Cerebellar cortex (tissue), 1 donor: ENCODE results near the gene NECTIN3.

Experiments
- DNase-seq: peaks from one replicate; pipeline ENCODE4 v3.0.0-alpha.2; 2015; ENCODE audit warnings: low spot score

Gene NECTIN3, protein sequence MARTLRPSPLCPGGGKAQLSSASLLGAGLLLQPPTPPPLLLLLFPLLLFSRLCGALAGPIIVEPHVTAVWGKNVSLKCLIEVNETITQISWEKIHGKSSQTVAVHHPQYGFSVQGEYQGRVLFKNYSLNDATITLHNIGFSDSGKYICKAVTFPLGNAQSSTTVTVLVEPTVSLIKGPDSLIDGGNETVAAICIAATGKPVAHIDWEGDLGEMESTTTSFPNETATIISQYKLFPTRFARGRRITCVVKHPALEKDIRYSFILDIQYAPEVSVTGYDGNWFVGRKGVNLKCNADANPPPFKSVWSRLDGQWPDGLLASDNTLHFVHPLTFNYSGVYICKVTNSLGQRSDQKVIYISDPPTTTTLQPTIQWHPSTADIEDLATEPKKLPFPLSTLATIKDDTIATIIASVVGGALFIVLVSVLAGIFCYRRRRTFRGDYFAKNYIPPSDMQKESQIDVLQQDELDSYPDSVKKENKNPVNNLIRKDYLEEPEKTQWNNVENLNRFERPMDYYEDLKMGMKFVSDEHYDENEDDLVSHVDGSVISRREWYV

DNA sequence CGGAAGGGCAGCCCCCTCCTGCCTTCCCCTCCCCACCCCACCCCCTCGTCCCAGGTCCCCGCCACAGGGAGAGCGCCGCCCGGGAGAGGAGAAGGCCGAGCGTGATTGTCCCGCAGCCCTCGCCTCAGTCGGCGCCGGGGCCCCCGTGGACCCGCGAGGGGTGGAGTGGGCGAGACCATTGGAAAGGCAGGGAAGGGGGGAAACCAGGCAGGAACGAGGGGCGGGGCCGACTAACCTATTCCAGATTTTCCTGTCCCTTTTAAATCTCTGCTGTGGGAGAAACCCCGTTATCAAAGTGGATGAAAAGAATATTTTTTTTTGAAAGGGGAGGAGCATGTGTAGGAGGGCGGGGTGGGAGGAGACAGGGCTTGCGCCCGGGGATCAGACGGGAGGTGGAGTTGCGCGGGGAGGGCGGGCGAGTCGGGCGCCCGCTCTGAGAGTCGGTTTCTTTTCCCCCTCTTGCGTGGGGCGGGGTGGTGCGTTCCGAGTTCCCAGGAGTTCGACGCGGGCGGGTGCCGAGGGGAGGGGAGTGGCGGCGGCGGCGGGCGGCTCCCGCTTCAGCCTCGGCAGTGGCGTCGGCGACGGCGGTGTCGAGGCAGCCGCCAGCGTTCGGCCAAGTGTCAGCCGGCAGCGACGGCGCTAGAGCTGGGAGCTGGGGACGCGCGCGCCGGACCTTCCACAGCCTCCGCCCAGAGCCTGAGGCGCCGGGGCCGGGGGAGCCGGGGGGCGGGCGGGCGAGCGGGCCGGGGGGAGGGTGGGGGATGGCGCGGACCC, at the start of gene NECTIN3:
NECTIN3 (plus strand) TSS at position 560 of the 774 bp plus-strand sequence; CDS start at position 762, 202 bp downstream.
- peak; percentile 9 for DNase-seq

GRCh38 chr3:111027868-111028267, 43.7 kb upstream of the NECTIN3 start:
- no peak for DNase-seq

- no peak for DNase-seq
Measured at GRCh38 chr3:111031538-111031937, 40.1 kb upstream of the NECTIN3 start.

GRCh38 chr3:111032677-111033076, 38.9 kb upstream of the NECTIN3 start:
- no peak for DNase-seq

DNA sequence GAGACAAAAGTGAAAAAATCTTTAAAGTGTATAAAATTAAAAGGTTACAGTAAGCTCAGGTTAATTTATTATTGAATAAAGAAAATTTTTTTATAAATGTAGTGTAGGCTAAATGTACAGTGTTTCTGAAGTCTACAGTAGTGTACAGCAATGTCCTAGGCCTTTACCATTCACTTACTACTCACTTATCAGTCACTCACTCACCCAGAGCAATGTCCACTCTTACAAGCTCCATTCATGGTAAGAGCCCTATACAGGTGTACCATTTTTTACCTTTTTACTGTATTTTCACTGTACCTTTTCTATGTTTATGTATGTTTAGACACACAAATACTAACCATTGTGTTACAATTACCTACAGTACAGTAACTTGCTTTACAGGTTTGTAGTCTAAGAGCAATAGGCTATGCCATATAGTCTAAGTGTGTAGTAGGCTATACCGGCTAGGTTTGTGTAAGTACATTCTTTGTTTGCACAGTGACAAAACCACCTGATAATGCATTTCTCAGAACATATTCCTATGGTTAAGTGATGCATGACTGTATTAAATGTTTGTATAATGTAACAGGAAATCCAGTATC, 38.1 kb upstream of the NECTIN3 start:
- DNase-seq, result no peak

DNA sequence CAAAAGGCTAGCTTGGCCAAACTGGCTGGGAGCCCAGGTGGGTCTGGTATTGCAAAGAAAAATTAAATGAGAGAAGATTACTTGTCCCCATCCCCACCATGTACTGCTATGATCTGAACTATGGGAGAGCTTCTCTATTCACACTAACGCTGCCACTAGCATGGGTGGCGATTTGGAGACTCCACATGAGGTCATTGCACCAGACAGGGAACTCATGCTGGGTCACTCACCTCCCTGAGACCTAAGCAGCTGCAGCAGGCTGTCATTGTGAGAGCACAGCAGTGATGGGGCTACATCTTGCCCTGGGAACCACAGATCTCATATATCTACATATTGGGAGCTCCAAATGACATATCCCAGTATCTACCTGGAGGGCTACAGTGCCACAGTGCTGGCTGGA, 36.3 kb upstream of the NECTIN3 start:
- no peak for DNase-seq

- DNase-seq, result no peak
Measured at GRCh38 chr3:111035902-111036301, 35.7 kb upstream of the NECTIN3 start.

DNA sequence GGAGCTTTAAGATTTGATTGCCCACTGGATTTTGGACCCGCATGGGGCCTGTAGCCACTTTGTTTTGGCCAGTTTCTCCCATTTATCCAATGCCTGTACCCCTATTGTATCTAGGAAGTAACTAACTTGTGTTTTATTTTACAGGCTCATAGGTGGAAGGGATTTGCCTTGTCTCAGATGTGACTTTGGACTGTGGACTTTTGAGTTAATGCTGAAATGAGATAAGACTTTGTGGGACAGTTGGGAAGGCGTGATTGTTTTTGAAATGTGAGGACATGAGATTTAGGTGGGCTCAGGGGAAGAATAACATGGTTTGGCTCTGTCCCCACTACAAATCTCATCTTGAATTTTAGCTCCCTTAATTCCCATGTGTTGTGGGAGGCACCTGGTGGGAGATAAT, 30.7 kb upstream of the NECTIN3 start:
- no peak for DNase-seq

DNA sequence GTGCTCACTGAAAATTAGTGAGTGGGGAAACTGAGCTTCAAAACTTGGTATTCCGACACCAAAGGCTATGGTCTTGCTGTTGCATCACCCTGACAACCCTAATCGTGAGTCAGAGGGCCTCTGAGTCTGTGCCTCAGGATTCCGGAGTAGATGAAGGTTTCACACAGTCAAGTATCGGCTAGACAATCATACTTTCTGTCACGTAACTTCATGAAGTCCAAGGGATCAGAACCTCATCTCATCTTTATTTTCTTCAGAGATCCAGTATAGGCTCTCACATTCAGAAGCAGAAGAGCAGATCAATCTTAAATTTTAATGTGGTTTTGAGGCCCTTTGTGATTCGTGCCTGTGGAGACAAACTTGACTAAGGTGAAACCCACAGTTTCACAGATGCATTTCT, 26.1 kb upstream of the NECTIN3 start:
- DNase-seq, result no peak

DNA sequence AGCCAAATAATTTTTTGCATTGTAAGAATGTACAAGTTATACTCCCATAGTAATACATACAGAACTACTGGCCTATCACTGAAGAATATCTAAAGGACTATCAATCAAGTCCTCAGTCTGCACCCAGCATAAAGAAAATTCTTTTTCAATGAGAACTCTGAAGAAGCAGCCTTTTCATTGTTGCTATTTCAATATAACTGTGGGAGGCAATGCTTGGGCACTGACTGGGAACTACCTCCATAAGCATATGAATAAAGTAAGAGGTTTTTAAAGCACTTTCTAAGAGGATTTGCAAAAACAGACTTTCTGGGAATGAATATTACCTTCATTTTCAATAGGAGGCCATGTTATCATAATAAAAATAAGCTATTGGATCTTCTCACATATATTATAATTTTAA, 24.6 kb upstream of the NECTIN3 start:
- DNase-seq, result no peak

DNA sequence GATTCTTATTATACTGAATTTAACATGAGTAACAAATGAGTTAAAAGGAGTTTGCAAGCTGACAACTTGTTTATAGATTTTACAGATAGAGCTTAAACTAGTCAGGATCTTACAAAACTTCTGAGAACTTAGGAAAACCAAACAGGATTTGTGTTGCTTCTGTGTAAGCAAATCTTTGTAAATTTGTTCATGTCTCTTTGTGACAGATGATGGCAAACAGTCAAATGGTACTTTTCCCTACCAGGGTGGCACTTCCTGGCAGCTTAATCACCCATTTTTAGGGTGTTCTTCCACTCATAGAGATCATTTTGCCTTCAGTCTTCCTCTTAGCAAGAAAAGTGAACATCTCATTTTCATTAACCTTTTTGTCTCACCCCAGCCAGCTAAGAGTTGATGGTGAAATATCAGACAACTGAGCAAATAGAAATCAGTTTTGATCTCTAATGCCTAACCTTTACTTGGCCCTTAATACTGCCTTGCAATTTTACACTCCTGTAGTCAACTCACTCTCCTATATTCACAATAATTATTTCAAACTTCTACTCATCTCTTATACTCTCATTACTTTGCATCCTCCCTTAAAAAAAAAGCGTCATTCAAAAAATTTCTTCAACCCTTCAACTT, 23.7 kb upstream of the NECTIN3 start:
- DNase-seq, result no peak

DNA sequence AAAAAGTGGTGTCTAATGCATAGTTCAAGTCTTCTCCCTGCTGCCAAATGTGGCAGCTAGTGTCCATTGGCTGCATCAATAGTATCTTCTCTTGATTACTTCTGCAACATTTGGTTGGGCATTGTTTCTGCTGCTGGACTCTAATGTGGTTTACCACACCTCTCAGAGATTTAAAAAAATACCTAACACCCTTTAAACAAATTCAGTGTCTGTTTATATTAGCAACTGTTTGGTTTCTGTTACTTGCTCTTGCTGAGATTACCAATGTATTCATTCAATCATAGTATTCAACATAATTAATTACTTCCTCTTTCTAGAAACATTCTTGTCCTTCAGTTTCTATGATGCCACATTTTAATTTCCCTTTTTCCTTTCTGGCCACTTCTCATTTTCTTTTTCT, 20.3 kb upstream of the NECTIN3 start:
- DNase-seq, result no peak

GRCh38 chr3:111068574-111068973, 3.0 kb upstream of the NECTIN3 start:
- no peak for DNase-seq

DNA sequence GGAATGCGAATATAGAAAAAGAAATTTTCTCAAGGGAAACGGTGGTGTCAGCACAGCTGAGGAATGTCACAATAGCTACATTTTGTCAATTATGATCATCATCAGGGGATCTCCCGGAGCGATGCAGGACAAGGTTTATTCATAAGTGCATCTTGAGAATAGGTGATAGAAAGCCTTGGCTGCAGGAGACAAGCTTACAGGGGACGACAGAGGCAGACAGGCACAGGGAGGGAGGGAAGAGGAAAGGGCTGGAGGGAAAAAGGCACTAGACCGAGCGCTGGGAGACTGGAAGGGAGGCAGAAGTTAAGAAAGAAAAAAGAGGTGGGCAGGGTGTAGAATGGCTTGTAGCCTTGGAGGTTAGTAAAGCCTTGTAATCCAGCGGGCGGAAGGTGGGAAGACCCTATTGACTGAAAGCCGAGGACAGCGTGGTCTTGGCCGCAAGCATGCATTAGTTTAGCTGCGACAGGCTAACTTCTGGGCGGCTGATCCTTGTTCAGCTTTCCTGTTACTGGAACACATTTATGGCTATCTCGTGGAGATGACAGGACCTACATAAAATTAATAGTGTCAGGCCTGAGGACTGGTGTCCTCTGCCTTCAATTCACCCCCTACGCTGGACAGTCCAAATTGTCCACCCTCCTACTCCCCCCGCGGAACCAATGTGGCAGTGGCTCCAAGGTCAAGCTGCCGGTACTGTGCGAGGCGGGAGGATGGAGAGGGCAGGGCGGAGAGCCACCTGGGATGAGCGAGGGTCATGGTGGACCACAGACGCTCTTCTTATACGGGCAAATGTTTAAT, 1.4 kb upstream of the NECTIN3 start:
- DNase-seq, result no peak

DNA sequence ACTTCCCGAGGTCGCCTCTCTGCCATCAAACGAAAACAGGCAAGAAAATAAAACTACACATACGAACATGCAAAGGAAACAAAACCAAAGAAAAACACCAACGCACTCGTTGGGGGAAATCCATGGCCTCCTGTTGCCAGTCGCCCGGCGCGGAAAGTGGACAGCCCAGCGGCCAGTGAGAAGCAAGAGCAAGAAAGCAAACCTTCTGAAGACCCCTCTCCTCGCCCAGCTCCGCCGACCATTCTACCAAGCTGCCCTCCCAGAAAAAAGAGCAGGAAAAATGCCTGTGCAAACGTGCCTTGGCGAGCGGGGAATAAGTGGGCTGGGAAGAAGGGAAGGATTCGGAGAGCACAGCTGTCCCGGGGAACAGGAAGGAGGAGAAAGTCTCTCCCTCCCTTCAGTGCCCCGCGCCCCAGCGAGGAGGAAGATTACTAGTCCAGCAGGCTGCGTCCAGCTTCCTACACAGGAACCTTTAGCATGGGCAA, 802 bp upstream of the NECTIN3 start:
- DNase-seq, result no peak

GRCh38 chr3:111072031-111072921, 660 bp downstream of the NECTIN3 start:
- no peak for DNase-seq

DNA sequence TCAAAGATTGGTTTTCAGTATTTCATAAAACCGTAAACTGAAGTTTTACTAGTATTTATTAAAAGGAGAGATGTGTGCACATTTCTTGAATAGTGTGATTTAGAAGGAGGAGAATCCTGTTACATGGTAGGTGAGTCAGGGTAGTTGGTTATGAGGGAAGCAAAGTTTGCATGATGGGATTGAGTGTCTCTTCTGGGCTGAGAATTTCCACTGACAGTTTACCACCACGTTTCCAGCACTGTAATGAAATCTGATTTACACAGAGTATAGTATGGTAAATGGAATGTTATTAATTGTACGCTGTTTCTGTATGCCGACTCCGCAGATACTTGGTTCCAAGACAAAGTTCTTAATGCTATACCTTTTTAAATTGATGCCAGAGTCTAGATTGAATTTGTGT, 1.6 kb downstream of the NECTIN3 start:
- DNase-seq, result no peak

DNA sequence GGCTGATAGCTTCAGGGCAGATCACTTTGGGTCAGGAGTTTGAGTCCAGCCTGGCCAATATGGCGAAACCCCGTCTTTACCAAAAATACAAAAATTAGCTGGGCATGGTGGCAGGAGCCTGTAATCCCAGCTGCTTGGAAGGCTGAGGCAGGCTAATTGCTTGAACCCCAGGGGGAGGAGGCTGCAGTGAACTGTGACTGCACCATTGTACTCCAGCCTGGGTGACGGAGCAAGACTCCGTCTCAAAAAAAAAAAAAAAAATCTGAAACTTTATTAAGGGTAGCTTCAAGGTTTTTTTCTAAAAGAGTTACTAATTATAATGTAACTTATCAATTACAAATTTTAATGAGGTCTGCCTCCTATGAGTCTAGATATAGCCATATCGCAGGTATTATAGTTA, 5.1 kb downstream of the NECTIN3 start:
- DNase-seq, result no peak

GRCh38 chr3:111077369-111077768, 5.8 kb downstream of the NECTIN3 start:
- DNase-seq, result no peak

DNA sequence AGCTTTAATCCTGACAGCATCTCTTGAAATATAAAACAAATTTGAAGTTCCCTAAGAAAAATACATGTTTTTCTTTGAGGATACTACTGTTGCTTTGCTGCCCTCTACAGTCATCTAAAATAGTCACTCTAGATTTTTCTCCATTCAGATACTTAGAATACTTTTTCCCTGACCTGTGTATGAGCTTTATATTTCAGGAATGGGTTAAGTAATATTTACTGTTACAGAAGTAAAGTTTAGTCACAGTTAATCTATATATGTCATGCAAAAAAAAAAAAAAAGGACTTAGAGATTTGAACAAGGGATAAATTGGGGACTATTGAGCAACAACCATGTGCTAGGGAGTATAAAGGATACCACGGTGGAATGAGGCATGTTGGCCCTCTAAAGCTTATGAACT, 8.8 kb downstream of the NECTIN3 start:
- no peak for DNase-seq
